HFFc6 (cell line): Measurements from ENCODE around the gene PGM2. TPM values are rescaled to one million over a fixed set of nuclear protein-coding genes. Genes with fewer than 3 reads are reported as not detected.
A peak's percentile ranks its signal among the peaks of the same experiment; 100 is the strongest.

Experiments
- DNase-seq: peaks from one replicate; pipeline ENCODE4 v3.0.0-alpha.2; 2018
- H3K27ac Mint-ChIP-seq: 2 replicates; pipeline ENCODE4 v1.8.0; 2020; ENCODE audit warnings: mild to moderate bottlenecking, mixed read lengths
- H3K27me3 Mint-ChIP-seq: 2 replicates; pipeline ENCODE4 v1.8.0; 2021; ENCODE audit warnings: mild to moderate bottlenecking, moderate library complexity, mixed read lengths; ENCODE audit not compliant: insufficient read depth
- H3K36me3 Mint-ChIP-seq: 2 replicates; pipeline ENCODE4 v1.8.0; 2021; ENCODE audit warnings: low read depth, mixed read lengths
- H3K4me1 Mint-ChIP-seq: 2 replicates; pipeline ENCODE4 v1.8.0; 2020; ENCODE audit warnings: low read depth, mixed read lengths
- H3K4me3 Mint-ChIP-seq: 2 replicates; pipeline ENCODE4 v1.8.0; 2020; ENCODE audit warnings: mild to moderate bottlenecking, moderate library complexity, mixed read lengths
- H3K9me3 Mint-ChIP-seq: 2 replicates; pipeline ENCODE4 v1.8.0; 2020; ENCODE audit warnings: mild to moderate bottlenecking, mixed read lengths
- CTCF ChIP-seq: fragments of 200-600 bp; sonication (generic); IDR thresholded peaks from 2 replicates; pipeline ENCODE4 v1.5.0; 2021; ENCODE audit warnings: antibody characterized with exemption, mild to moderate bottlenecking
- total RNA-seq, 6 experiments: library from RNA; stranded (reverse); fragmentation: NEBNext Ultra II Directional; extraction: Animal tissue kit (Norgen Biotek cat#: 25700); gene quantifications; 2 replicates in 1 of 6; 3 replicates in 5 of 6; pipeline ENCODE4 v1.2.3, GENCODE V29; 2021

PGM2 gene
- total RNA-seq, 6 experiments from 2014 or later: 38.8 to 47.0 (median 45.0) TPM

DNA sequence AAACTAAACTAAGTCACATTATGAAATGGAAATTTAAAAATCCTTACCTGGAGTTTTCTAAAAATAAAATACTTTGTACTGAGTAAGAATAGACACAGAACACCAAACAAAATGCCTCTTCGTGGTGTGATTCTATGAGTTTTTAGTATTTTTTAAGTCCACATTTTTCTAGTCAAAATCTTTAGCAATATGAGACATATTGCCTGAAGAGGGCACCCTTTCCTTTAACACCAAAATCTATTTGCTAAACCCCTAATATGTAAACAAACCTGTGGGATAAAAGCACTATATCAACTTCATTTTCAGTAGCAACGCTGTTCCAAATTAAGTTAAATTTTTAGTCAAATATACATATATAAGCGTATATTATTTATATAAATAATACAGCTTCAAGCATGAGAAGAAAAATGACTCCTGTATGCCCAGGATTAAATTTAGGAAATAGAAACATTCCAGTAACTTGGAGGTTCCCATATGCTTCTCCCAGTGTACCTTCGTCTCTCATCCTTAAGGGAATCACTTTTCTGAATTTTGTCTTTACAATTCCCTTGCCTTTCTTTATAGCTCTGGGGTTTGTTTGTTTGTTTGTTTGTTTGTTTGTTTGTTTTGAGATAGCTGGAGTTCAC is 23.0 kb upstream of the PGM2 start:
- Mint-ChIP-seq H3K4me1 (peaks cover 5% of the 10 kb centered on the region; the same call in 1 of the 2 replicates), H3K4me3 (no peak overlapping the region), H3K9me3 (no peaks in the 10 kb centered on the region), H3K27ac (no peak overlapping the region), H3K36me3 (no peaks in the 10 kb centered on the region), H3K27me3 (peaks cover 6% of the 10 kb centered on the region; the same call in 1 of the 2 replicates)
- DNase-seq: peak; percentile 46
- peak; percentile 84 for TF ChIP-seq CTCF

- Mint-ChIP-seq H3K4me3 (no peak overlapping the region), H3K36me3 (no peaks in the 10 kb centered on the region), H3K4me1 (peaks cover 5% of the 10 kb centered on the region; the same call in 1 of the 2 replicates), H3K27me3 (peaks cover 1% of the 10 kb centered on the region; the same call in 1 of the 2 replicates), H3K9me3 (no peaks in the 10 kb centered on the region), H3K27ac (no peak overlapping the region)
- no peak for DNase-seq
- TF ChIP-seq CTCF: no peak
Observed at GRCh38 chr4:37805091-37805490, 21.4 kb upstream of the PGM2 start.

DNA sequence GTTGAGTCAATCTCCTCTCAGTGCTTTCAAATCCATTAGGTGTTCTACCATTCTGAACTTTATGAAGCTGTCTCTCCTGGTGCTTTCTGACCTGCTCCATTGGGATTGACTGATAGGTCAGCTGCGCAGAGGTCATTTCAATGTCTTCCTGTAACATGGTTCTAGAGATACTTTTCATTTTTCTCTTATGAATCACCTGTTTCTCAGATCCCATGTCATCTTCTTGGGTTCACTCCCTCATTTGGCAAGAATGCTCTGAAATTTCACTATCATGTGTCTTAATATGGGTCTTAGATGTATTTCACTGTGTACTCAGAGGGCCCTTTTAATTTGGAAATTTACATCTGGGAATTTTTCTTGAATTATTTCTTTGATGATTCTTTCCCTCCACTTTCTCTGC is 13.8 kb upstream of the PGM2 start:
- no peak for TF ChIP-seq CTCF
- Mint-ChIP-seq H3K36me3 (no peaks in the 10 kb centered on the region), H3K27ac (peak overlapping the region; percentile 57; the same call in 1 of the 2 replicates), H3K4me3 (no peak overlapping the region), H3K9me3 (no peaks in the 10 kb centered on the region), H3K27me3 (0 out of 2 replicates have a peak, but pooled peaks cover 2% of the 10 kb centered on the region), H3K4me1 (peaks cover 22% of the 10 kb centered on the region)
- DNase-seq: peak; percentile 40

DNA sequence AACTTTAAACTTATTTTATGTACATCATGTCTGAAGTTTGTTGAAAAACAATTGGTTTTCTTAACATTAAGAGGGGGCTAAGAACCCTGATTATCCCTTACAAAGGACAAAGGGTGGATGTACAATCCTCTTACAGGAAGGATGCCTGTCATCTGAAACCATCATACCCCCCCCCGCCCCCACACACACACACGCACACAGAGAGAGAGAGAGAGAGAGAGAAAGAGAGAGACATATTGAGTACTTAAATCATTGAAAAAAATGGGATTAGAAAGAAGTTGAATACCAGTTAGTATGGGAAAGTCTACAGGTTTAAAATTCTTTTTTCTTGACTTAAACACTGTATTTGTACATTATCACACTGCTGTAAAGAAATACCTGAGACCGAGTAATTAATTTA is 10.9 kb upstream of the PGM2 start:
- Mint-ChIP-seq H3K4me3 (no peak overlapping the region), H3K27me3 (0 out of 2 replicates have a peak, but pooled peaks cover 2% of the 10 kb centered on the region), H3K27ac (no peak overlapping the region), H3K36me3 (no peaks in the 10 kb centered on the region), H3K4me1 (peaks cover 22% of the 10 kb centered on the region), H3K9me3 (no peaks in the 10 kb centered on the region)
- TF ChIP-seq CTCF: no peak
- DNase-seq: no peak

DNA sequence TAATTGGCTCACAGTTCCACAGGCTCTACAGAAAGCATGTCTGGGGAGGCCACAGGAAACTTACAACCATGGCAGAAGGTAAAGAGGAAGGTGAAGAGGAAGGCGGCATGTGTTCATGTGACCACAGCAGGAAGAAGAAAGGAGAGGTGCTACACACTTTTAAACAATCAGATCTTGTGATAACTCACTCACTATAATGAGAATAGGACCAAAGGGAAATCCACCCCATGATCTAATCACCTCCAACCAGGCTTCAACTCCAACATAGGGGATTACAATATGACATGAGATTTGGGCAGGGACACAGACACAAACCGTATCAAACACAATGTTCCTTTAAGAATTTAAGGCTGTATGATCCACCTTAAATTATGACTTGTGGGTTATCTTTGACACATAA is 10.5 kb upstream of the PGM2 start:
- 0 out of 2 replicates have a peak, but pooled peaks cover 2% of the 10 kb centered on the region for H3K27me3 Mint-ChIP-seq
- no peak for DNase-seq
- H3K27ac Mint-ChIP-seq: no peak overlapping the region
- no peaks in the 10 kb centered on the region for H3K36me3 Mint-ChIP-seq
- H3K9me3 Mint-ChIP-seq: no peaks in the 10 kb centered on the region
- TF ChIP-seq CTCF: no peak
- no peak overlapping the region for H3K4me3 Mint-ChIP-seq
- peaks cover 22% of the 10 kb centered on the region for H3K4me1 Mint-ChIP-seq
